Measurements from ENCODE around the gene LDB2.
"Not testable (repeated sequence)": the region's sequence is repeated elsewhere in the genome, so short reads cannot be mapped to it uniquely, and the experiment has no call there.

The LDB2 gene

DNA sequence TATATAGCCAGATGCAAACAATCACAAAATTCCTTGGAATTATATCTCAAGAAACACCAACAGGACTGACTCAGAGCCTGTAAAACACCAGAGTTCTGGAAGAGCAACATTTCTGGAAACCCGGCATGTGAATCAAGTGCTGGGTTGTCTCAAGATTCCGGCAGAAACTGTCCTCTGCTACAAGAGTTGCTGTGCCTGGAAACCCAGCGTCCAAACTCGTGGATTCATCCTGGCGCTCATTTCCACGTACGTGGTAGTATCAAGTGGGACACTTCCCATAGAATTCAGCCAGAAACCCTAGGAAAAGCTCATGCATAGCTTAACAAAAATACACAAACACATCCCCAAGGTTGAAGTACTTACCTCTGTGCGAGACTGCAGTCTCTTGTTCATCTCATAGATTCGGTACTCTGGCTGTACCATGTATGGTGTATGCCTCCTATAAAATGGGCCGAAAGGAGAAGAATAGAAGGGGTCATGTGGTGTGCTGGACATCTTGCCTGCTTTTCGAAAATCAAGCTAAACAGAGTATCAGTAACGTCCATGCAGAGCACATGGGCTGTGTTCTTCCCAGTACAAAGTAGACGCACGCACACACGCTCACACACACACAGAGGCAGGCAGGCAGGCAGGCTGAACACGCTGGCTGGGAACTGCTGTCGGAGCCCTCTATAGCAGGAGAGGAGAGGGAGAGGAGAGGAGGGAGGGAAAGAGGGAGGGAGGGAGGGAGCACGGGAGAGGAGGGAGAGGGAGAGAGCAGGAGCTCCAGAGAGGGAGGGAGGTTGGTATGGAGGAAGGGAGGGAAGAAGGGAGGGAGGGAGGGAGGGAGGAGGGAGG, at the start of gene LDB2:
Gene LDB2, minus strand, starts transcription at position 655 of the 837 bp plus-strand sequence.
- DNase-seq, result no peak

DNA sequence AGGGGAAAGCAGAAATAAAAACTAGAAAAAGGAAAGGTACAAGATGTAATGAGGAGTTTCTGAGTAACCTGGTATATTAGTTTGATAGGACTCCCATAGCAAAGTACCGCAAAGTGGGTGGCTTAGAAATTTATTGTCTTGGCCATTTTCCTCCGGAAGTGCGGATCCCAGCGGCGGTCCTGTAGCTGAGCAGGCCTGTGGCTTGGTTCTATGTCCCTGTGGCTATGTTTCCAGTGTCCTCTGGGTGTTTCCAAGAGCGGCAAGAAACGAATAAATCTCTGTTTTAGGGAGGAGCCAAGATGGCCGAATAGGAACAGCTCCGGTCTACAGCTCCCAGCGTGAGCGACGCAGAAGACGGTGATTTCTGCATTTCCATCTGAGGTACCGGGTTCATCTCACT, 44.0 kb upstream of the LDB2 start:
- DNase-seq, result no peak

DNA sequence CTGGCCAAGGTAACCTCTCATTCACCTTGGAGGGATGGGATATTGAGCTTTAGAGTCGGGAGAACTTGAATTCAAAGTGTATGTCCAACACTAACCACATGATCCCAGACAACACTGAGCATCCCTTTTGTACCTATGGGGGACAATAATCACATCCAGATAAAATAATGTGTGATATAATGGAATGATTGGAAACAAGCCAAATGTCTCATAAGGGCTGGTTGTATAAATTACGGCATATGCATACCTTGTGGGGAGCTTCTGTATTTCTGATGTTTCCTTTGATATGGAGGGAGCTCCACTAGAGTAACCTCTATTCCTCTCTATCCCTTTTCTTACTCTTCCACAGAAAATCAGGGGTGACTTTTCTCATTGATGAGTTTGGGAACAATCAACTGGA, 40.7 kb upstream of the LDB2 start:
- no peak for DNase-seq

DNA sequence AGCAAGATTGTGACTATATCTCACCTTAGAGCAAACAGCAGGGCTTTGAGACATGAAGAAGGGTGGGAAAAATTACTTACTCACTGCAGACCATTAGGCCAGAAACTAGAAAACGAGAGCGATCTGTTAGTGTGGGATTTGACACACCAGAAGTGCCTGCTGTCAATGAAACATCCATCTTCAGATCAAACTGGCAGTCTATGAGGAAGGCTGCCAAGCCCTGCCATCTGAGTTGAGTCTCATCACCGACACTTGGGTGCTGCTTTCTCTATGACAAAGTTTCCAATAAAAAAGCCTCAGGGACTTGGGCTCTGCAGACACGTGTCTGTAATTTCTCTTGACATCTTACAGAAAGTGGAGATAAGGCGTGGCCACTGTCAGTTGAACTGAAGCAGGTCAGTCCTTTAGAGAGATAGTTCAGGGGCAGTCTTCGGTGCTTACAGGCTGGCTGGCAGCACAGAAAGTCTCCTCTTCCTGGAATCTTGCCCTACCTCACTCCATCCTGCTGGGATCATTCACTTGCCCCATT, 40.1 kb upstream of the LDB2 start:
- no peak for DNase-seq

DNA sequence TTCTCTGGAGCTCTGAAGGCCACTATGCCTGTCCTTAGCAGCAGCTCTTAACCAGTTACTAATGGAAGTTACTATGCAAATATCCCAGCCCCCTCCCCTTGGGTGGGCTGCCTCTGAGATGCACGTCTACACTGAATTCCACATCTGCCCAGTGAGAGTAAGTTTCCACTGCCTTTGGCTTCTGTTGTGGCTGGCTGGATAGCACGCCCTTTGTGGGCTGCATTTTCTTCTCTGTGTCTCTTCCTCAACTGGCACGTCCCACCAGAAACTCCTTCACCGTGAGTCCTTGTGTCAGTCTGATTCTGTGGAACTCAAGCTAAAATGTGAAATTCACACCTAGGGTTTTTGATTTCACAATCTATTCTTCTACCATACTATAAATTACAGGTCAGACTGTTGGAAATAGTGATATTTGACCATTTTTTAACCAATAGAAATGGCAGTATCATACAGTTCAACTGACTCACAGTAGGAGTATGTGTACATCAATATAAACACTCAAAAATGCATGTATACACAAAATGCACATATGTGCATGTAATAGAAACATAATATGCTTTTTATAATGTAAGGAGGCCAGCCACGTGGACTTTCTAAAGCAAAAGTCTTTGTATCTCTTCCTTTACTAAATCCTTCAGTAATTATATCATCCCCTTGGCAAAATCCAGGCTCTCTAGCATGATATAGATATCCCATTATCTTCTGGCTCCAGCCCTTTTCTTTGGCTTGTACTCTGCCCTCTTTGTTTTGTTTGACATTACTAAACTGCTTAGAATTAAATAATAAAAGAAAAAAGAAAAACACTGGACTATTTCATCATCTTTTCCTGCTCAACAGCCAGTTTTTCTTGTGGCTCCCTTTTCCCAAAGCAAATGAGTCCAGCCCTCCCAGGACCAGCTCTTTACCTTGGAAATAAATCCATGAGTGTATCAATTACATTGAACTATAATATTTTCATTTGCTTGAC, 33.2 kb upstream of the LDB2 start:
- no peak for DNase-seq

DNA sequence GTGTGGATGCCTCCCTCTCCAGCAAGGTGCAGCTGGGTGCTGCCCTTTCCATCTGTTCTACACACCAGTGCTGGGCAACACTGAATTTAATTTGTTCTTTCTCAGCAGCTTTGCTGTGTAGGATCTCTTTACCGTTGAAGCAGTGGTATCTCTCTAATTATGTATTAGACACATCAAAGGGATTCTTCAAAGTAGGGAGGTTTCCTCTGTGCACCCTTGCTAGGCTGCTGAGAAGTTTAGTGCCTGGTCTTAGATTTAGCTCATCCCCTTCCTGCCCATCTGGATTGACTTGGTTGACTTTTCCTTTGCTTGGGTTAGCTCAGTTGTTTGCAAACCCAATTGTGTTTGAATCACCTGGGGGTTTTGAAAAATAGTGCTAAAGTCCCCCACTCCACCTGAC, 27.8 kb upstream of the LDB2 start:
- no peak for DNase-seq

DNA sequence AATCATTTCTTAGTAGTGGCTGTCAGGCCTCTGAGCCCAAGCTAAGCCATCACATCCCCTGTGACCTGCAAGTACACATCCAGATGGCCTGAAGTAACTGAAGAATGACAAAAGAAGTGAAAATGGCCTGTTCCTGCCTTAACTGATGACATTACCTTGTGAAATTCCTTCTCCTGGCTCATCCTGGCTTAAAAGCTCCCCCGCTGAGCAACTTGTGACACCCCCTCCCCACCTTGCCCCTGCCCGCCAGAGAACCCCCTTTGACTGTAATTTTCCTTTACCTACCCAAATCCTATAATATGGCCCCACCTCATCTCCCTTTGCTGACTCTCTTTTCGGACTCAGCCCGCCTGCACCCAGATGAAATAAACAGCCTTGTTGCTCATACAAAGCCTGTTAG, 20.3 kb upstream of the LDB2 start:
- DNase-seq, result not testable (repeated sequence)

DNA sequence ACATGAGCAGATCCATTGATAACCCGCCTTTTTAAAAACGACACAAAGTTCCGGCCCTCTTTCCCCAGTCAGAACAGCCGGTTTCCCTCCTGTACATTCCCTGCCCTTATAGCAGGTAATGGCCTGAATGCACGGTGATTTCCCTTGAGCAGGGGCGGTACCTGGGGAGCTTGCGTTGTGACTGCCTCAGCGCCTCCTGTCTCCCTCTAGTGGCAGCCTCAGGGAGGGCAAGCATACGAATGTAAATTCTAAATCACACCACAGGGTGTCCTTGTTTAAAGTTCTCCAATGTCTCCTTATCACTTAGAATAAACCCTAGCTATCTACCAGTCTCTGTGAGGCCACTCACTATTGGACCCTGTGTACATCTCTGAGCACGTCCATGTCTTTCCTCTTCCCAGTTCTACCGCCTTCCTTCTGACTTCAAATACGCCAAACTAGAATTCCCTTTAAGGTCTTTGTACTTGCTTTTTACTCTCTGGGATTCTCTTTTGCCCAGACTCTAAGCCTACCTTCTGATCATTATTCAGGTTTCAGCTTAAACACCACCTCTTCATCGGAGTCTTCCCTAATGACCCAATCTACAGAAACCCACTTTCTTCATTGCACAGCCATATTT, 18.4 kb upstream of the LDB2 start:
- DNase-seq, result peak; percentile 21

DNA sequence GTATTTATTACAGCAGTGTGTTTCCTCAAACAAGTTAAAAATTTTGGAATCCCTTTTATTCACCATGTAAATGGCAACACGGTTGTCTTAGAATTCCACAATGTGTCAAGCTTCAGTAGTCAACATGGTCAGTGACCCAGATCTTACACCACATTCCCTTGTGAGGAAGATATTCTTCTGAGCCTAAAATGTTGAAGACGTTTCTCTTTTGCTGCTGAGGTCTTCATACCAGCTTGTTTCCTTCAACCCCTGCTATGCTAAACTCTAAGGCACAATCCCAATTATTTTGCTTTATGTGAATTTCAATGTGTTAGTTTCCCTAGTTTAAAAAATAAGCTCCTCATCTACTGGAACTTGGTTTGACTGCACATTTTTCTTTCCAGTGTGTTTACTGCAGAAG, 17.6 kb upstream of the LDB2 start:
- DNase-seq, result no peak

DNA sequence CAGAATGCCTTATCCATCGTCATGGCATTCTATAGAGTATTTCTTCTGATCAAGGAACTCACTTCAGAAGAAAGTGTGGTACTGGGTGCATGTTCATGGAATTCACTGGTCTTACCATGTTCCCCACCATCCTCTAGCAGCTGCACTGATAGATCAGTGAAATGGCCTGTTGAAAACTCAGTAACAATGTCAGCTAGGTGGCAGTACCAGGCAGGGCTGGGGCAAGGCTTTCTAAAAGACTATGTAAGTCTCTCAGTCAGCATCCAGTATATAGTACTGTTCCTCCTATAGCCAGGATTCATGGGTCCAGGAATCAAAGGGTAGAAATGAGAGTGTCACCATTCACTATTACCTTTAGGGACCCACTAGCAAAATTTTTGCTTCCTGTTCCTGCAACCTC, 15.8 kb upstream of the LDB2 start:
- DNase-seq, result no peak

DNA sequence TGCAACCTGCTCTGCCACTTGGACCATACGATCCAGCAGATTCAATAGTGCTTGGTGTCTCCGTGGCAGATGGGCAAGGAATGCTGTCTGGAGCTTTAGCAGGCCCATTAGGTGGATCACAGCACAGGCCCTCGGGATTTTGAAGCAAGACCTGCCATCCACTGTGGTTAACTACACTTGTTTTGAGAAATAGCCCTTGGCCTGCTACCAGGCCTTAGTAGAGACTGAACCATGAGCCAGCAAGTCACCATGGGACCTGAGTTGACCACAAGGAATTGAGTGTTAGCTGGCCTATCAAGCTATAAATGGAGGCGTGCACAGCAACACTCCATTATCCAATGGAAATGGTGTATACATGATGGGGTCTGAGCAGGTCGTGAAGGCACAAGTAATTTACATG, 14.5 kb upstream of the LDB2 start:
- no peak for DNase-seq

DNA sequence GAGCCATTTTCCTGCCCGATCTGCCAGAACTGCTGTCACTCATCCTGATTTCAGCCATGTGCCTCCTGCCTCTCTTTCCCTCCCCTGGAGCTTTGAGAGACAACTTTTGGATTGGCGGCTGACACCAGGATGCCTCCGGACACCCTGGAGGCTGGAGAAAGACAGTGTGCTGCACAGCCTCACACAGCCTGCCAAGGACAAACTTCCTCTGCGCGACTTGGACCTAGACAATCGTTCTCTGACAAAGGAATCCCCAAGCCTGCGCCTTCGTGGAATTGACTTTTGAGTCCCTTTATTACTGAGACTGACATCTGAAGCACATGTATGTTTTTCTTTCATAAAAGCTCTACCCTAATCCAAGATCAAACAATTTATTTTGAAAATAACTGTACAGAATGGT, 10.8 kb upstream of the LDB2 start:
- DNase-seq, result no peak

DNA sequence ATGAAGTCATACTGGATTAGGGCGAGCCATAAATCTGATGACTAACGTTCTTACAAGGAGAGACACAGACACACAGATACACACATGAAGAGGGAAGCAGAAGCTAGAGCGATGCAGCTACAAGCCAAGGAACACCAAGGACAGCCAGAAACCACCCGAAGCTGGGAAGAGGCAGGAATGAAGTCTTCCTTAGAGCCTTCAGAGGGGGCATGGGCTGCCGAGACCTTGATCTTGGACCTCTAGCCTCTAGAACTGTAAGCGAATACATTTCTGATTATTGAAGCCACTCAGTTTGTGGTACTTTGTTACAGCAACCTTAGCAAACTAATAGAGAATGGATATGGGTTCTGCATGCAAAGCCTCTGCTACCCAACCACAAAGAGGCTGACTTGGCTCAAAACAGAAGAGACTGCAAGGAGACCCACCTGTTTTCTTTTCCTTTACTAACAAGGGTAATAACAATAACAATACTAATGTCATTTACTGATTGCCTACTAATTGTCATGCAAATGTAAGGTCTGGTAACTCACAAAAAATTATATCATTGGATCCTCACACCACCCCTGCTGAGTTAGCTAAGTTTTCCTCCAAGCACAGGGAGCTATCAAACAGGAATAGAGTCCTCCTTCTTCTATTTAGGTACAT, 10.1 kb upstream of the LDB2 start:
- no peak for DNase-seq

DNA sequence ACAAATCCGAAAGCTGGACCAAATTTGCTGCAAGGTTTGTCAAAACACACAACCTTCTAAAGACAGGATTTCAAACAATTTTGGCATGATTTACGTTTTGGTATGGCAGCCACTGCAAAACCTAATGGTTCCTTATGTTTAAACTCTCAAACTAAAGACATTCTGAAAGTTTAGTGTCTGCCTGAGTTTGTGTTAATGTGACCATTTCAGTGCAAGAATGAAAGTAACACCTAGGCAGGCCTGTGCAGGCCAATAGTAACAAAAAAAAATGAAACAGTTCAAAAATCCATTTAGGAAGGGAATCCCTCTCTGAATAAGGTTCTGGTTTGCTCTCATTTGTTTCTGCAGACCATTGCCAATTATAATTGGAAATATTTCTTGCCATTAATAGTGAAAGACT, 1.9 kb upstream of the LDB2 start:
- DNase-seq, result no peak

DNA sequence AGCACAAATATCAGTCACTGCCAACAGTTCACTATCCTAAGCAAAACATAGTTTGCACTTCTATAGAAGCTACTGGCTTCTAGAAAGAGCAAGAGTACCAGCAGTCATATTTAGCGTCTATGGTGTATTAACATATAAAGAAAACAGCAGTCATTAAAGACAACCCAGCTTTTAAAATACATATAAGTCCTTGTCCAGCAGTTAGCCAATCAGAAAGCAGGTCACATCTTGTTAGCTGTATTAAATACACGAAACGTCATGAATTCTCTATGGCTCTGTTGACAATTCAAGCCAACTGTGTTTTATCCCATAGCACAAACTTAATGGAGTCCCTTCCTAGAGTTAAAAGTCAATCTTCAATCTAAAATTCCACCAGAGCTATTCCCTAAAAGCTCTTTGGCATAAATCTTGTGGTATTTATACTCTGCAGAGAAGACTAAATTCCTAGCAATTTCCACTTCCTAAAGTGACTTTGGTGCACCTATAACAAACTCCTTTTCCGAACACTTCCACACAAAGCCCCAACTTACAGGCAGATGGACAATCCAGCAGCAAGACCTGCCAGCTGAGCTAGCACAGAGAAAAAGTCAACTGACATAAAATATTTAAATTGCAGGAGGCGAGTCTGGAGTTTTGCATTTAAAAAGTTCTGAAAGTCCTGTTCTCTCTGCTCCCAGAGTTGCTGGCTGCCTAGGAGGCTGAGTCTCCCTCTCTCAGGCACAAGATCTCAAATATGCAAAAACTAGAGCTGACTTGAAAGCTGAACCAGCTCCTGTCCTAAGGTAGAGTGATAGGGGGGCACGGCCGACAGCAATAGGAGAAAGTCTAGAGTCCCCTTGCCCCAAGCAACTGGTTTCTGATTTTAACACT, 1.3 kb downstream of the LDB2 start:
- no peak for DNase-seq

DNA sequence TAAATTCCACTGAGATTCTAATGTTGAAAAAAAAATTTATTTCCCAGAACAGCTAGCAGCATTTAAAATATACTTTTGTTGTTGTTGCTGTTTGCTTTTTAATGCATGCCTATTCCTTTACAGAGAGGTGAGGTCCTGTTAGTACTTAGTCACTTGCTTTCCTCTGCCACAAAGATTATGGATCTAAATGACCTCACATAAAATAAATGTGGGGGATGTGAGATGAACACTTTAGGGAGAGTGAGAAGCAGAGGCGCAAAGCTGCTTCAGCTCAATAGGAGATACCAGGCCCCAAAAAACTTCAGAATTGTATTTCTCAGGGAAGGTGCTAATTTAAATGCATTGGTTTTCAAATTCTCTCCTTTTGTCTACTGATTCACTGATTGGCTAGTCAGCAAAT, 4.0 kb downstream of the LDB2 start:
- no peak for DNase-seq

DNA sequence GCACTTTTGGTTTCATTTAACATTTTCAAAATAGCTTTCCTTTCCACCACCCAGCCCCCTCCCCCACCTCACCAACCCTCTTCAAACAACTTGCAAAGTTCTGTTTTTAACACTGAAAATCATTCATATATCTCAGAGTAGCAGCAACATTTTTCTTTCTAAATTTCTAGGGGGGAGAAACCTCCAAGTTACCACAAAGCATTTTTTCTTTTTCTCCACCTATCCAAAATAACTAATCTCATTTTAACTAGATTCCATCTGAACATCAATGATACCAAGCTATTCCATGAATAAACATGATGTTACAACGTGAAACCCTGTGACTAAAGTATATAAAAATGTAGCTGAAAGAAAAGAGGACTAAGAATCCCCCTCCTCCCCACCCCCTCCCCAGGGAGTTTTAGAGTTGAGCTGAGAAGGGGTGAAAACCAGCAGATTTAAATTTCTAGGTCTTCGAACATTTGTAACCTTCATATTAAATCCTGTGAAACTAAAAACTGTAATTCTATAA, 5.2 kb downstream of the LDB2 start:
- peak; percentile 27 for DNase-seq

DNA sequence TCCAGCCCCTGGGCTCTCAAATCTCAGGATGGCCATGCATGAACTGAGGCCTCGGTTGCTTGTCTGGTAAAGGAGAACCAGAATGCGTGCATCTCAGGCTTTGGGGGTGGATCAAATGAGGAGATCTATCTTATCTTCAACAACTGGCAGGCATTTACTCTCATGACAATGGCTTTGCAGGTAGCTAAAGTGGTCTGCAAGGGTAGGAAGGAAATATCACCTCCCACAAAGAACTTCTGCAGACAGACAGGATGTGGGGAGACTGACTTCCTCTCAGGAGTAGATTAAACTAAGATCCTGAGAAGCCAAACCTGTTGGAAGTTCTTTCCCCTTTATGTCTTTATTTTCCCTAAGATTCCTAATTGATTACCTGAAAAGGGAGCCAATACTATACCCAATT, 7.8 kb downstream of the LDB2 start:
- DNase-seq, result no peak

DNA sequence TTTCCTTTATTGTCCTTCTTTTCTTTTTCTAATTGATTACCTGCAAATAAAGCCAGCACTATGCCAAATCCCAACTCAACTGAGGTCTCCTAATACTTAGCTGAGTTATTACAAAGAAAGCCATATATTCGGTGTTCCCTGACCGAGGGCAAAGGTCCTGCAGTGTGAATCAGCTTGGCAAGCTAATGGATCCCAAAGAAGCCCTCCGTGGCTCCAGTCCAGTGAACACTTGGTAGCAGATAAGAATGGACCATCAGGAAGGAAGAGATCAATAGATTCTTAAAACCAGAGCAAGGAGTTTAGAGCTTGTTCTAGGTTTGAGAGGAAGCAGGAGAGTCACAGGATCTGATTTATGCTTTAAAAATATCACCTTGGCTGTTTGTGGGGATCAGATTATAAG, 8.5 kb downstream of the LDB2 start:
- no peak for DNase-seq

DNA sequence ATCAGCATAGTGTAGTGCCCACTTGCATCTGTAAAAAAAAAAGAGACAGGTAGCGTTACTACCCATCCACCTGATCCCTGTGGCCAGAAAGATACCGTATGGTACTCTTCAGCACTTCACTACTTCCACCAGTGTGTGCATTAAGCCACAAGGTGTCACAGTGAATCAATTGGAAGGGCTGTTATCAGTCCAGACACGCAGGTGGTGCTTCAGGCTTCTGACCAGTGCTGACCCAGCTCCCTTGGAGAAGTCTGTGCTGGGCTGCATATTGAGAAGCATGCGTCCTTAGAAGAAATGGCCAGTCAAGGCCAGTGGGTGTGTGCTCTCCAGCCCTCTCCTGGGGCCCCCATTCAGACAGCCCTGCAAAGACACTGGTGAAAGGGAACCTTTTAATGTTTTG, 10.6 kb downstream of the LDB2 start:
- no peak for DNase-seq

DNA sequence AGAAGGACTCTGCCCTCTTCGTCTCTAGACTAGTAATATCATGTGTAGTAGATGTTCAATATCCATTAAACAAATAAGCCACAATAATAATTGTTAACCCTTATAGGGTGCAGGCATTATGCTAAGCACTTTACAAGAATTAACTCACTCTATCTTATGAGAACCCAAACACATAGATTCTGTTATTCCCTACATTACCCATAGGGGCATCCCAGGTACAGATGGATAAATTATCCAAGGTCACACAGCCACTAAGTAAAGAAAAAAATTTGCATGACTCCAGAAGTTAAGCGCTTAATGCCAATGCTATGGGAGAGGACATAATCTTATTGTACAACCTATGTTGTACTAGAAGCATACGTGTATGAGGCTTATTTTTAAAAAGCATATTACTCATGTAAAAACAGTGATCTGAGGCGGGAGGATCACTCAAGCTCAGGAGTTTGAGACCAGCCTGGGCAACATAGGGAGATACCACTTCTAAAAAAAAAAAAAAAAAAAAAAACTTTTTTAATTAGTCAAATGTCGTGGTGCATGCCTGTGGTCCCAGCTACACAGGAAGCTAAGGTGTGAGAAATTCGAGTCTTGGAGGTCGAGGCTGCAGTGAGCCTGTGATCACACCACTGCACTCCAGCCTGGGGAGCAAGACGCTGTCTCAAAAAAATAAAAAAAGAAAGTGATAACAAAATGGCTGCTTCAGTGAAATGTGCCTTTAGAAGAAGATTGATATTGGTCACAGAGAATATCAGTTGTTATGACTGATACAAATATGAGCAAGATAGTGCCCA, 13.6 kb downstream of the LDB2 start:
- DNase-seq, result no peak

Data from inflammatory macrophage treated with lipopolysaccharide for 4 hours (primary cell).